Measurements from ENCODE around the gene SPCS2.
"Not testable (repeated sequence)": the region's sequence is repeated elsewhere in the genome, so short reads cannot be mapped to it uniquely, and the experiment has no call there.

SPCS2 gene

DNA sequence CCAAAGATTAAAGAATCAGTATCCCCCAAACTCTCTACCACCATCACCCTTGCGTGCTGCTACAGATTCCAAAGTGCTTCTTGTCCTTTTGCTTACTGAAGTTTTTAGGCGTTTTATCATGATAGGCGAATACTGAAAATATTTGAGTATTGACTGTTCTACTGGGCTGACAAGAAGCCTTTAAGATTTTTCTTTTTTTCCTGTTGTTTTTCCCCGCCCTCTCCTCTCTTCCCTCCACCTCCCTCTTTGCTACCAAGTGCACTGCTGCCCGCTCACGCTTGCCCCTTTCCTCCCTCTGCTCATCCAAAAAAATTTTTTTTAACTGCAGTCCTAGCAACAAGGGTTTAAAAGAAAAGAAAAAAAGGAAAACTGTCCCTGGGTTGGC lies 679 bp downstream of the SPCS2 start:
- Histone ChIP-seq H3K4me1 (ENCODE audit: control insufficient read depth, insufficient read depth, low read length, unreplicated experiment) (peaks cover 16% of the 10 kb centered on the region), H3K4me3 (ENCODE audit: low read depth, low read length) (peak overlapping the region; percentile 100), H3K27me3 (ENCODE audit: insufficient read depth, low read length) (no peaks in the 10 kb centered on the region), H3K27ac (ENCODE audit: low read depth, low read length) (peak overlapping the region; percentile 70), H3K36me3 (ENCODE audit: insufficient read depth, low read length) (peaks cover 16% of the 10 kb centered on the region; the same call in 1 of the 2 replicates), H3K79me2 (ENCODE audit: control insufficient read depth, insufficient read depth, low read length, unreplicated experiment) (peaks cover 60% of the 10 kb centered on the region), H2AFZ (ENCODE audit: low read length, unreplicated experiment) (peak overlapping the region; percentile 96)

DNA sequence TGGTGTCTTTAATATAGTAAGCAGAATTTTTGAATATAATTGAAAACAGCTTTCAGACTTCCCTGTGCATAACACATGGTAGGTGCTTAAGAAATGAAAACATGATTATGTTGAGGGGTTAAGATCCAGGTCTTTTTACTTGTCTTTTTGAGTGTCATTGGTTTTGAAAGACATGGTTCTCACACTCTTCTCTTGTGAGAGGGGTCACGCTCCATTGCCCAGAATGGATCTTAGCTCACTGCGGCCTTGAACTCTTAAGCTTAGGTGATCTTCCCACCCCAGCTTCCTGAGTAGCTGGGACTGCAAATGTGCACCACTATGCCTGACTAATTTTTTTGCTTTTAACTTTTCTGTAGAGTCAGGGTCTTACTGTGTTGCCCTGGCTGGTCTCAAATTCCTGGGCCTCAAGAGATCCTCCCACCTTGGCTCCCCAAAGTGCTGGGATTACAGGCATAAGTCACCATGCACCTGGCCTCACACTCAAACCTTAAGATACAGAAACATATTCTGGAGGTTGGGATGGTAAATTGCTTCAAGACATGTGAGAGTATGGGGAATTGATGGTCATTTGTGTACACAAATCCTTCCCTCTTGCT lies 1.4 kb downstream of the SPCS2 start:
- Histone ChIP-seq H3K27ac (ENCODE audit: low read depth, low read length) (no peak overlapping the region), H3K4me1 (ENCODE audit: control insufficient read depth, insufficient read depth, low read length, unreplicated experiment) (peaks cover 13% of the 10 kb centered on the region), H3K36me3 (ENCODE audit: insufficient read depth, low read length) (peaks cover 16% of the 10 kb centered on the region; the same call in 1 of the 2 replicates), H3K79me2 (ENCODE audit: control insufficient read depth, insufficient read depth, low read length, unreplicated experiment) (peaks cover 68% of the 10 kb centered on the region), H2AFZ (ENCODE audit: low read length, unreplicated experiment) (no peak overlapping the region), H3K27me3 (ENCODE audit: insufficient read depth, low read length) (no peaks in the 10 kb centered on the region), H3K4me3 (ENCODE audit: low read depth, low read length) (peak overlapping the region; percentile 100)

DNA sequence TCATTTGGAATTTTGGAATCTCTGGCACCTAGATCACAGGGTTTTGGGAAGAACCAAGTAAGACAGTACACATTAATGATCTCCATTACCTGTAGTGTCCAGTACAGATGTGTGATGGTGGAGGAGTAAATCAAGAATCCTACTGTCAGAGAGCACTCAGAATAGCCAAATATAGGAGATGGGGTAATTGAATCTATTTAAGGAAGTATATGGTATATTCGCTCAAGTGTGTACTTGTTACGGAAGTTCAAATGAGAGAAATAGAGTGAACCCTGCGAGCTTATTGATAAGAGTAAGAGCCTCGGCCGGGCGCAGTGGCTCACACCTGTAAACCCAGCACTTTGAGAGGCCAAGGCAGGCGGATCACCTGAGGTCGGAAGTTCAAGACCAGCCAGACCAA lies 2.2 kb downstream of the SPCS2 start:
- Histone ChIP-seq H3K36me3 (ENCODE audit: insufficient read depth, low read length) (peaks cover 16% of the 10 kb centered on the region; the same call in 1 of the 2 replicates), H2AFZ (ENCODE audit: low read length, unreplicated experiment) (no peak overlapping the region), H3K4me3 (ENCODE audit: low read depth, low read length) (0 out of 2 replicates have a peak overlapping the region, but pooled peaks have one; percentile 100), H3K4me1 (ENCODE audit: control insufficient read depth, insufficient read depth, low read length, unreplicated experiment) (peaks cover 13% of the 10 kb centered on the region), H3K79me2 (ENCODE audit: control insufficient read depth, insufficient read depth, low read length, unreplicated experiment) (peaks cover 73% of the 10 kb centered on the region), H3K27me3 (ENCODE audit: insufficient read depth, low read length) (no peaks in the 10 kb centered on the region), H3K27ac (ENCODE audit: low read depth, low read length) (no peak overlapping the region)

DNA sequence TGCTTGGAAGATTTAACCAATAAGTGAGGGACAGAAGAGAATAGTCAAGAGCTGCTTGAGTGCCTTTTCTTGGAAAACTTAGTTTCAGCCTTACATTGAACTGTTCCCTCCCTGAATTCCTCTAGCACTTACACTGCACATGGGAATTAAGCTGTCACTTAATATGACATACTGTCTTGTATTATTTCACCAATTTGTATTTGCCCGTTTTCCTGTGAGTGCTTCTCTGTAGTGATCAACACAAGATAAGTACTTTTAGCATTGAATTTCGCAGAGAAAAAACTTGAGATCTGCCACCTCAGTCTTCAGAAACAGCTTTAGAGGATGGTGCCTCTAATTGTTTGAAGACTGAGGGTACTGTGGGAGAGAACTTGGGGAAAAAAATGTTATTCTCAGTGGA lies 3.7 kb downstream of the SPCS2 start:
- Histone ChIP-seq H3K4me1 (ENCODE audit: control insufficient read depth, insufficient read depth, low read length, unreplicated experiment) (peaks cover 19% of the 10 kb centered on the region), H3K27ac (ENCODE audit: low read depth, low read length) (no peak overlapping the region), H3K36me3 (ENCODE audit: insufficient read depth, low read length) (peaks cover 18% of the 10 kb centered on the region; the same call in 1 of the 2 replicates), H3K79me2 (ENCODE audit: control insufficient read depth, insufficient read depth, low read length, unreplicated experiment) (peaks cover 88% of the 10 kb centered on the region), H3K27me3 (ENCODE audit: insufficient read depth, low read length) (no peaks in the 10 kb centered on the region), H2AFZ (ENCODE audit: low read length, unreplicated experiment) (no peak overlapping the region), H3K4me3 (ENCODE audit: low read depth, low read length) (no peak overlapping the region)

DNA sequence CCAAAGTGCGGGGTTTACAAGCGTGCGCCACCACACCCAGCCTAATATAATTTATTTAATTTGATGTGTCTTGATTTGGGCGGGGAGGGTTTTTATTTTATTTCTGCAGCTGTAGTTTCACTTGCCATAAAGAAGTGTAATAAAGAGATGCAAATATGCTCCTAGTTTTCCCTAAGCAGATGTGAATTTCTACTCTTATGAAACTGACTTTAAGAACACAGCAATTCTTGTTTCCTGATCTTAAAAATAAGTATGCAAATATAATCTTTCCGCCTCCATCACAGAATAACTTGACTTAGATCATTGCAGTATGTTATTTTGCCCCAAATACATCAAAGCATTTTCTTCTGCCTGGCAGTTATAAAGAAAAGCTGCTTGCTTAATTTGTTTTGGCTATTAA lies 4.4 kb downstream of the SPCS2 start:
- no peak overlapping the region for H3K27ac ChIP-seq (ENCODE audit: low read depth, low read length)
- peaks cover 94% of the 10 kb centered on the region for H3K79me2 ChIP-seq (ENCODE audit: control insufficient read depth, insufficient read depth, low read length, unreplicated experiment)
- no peak overlapping the region for H2AFZ ChIP-seq (ENCODE audit: low read length, unreplicated experiment)
- H3K36me3 ChIP-seq (ENCODE audit: insufficient read depth, low read length) = peaks cover 18% of the 10 kb centered on the region; the same call in 1 of the 2 replicates
- no peaks in the 10 kb centered on the region for H3K27me3 ChIP-seq (ENCODE audit: insufficient read depth, low read length)
- no peak overlapping the region for H3K4me3 ChIP-seq (ENCODE audit: low read depth, low read length)
- peaks cover 23% of the 10 kb centered on the region for H3K4me1 ChIP-seq (ENCODE audit: control insufficient read depth, insufficient read depth, low read length, unreplicated experiment)

DNA sequence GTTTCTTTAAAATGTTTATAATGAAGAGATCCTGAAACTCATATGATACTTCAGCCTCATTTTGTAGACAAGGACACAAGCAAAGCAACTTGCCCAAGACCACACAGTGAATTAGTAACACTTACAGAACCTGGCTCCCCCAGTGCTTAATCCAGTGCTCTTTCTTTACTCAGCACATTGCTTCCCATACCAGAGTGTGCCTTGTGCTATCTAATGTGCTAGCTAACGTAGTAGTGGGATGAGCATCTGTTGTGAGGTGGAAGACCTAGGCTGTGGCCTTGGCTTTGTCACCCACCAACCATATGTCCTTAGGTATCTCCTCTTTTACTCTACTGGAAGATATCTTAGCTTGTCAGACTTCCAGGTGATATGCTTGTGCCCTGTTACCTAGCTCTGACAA lies 5.1 kb downstream of the SPCS2 start:
- Histone ChIP-seq H3K79me2 (ENCODE audit: control insufficient read depth, insufficient read depth, low read length, unreplicated experiment) (peaks cover 96% of the 10 kb centered on the region), H3K4me3 (ENCODE audit: low read depth, low read length) (no peak overlapping the region), H3K4me1 (ENCODE audit: control insufficient read depth, insufficient read depth, low read length, unreplicated experiment) (peaks cover 23% of the 10 kb centered on the region), H3K27ac (ENCODE audit: low read depth, low read length) (no peak overlapping the region), H2AFZ (ENCODE audit: low read length, unreplicated experiment) (no peak overlapping the region), H3K36me3 (ENCODE audit: insufficient read depth, low read length) (peaks cover 18% of the 10 kb centered on the region; the same call in 1 of the 2 replicates), H3K27me3 (ENCODE audit: insufficient read depth, low read length) (no peaks in the 10 kb centered on the region)

DNA sequence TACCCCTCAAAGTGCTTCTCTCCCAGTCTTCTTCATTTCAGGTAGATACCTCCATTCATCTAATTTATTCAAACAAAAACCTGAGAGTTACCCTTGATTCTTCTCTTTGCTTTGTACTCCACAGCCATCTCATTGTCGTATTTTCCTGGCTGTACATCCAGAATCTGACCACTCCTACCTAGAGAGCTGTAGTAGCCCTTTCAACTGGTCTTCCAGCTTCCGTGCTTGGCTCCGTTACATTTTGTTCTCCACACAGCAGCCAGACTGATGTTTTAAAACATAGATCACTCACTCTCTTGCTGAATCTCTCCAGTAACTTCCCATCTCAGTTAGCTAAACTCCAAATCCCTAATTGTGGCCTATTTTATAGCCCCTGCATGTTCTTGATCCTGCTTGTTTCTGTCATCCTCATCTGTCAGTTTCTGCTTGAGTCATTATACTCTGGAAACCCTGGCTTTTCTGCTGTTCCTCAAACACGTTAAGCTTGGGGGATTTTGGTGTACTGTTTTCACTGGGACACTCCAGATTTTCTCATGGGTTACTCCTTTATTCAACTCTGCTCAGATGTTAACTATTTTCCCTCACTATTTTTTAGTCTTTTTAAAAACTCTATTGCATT lies 7.4 kb downstream of the SPCS2 start:
- Histone ChIP-seq H2AFZ (ENCODE audit: low read length, unreplicated experiment) (no peak overlapping the region), H3K4me1 (ENCODE audit: control insufficient read depth, insufficient read depth, low read length, unreplicated experiment) (peaks cover 10% of the 10 kb centered on the region), H3K36me3 (ENCODE audit: insufficient read depth, low read length) (peaks cover 13% of the 10 kb centered on the region; the same call in 1 of the 2 replicates), H3K27ac (ENCODE audit: low read depth, low read length) (no peak overlapping the region), H3K27me3 (ENCODE audit: insufficient read depth, low read length) (no peaks in the 10 kb centered on the region), H3K79me2 (ENCODE audit: control insufficient read depth, insufficient read depth, low read length, unreplicated experiment) (peaks cover 96% of the 10 kb centered on the region), H3K4me3 (ENCODE audit: low read depth, low read length) (no peak overlapping the region)

DNA sequence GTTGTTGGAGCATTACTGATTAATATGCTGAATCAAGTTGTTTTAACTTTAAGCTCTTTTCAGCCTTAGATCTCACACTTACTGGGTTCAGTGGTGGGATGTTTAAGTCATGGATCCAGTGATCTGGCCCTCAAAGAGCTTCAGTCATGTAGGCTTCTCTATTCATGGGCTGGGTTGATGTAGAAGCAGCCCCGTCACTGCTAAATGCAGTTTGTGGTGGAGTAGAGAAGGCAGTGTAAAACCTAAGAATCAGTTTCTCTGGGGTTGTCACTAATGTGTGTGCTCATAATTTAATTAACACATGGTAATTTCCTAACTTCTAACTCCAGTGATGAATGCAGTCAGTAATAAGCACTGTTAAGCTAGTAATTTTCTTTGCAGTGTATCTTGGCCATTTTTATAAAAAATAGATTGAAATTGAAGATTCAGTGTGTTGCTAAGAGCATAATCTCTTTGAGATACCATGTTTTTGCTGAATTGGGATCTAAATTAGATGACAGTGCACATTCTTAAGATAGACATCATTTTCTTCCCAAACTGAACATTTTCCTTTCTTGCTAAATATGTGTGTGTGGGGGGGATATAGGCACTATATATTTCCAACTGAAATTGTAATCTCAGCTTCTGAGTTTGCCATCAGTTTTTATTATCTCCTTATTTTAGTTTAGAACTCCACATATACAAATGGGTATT lies 9.0 kb downstream of the SPCS2 start:
- Histone ChIP-seq H3K27ac (ENCODE audit: low read depth, low read length) (no peak overlapping the region), H3K79me2 (ENCODE audit: control insufficient read depth, insufficient read depth, low read length, unreplicated experiment) (peaks cover 97% of the 10 kb centered on the region), H3K4me3 (ENCODE audit: low read depth, low read length) (no peak overlapping the region), H2AFZ (ENCODE audit: low read length, unreplicated experiment) (no peak overlapping the region), H3K36me3 (ENCODE audit: insufficient read depth, low read length) (peaks cover 8% of the 10 kb centered on the region; the same call in 1 of the 2 replicates), H3K27me3 (ENCODE audit: insufficient read depth, low read length) (no peaks in the 10 kb centered on the region), H3K4me1 (ENCODE audit: control insufficient read depth, insufficient read depth, low read length, unreplicated experiment) (peaks cover 10% of the 10 kb centered on the region)

DNA sequence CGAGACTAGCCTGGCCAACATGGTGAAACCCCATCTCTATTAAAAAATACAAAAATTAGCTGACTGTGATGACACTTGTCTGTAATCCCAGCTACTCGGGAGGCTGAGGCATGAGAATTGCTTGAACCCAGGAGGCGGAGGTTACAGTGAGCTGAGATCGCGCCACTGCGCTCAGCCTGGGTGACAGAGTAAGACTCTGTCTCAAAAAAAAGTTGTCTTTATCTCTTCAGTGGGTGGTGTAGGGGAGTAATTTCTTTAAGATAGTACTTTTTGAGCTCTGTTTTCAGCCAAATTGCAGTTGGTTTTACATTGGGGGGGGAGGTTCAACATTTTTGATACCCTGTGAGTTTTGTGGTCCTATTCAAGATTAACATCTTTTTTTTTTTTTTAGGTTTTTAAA lies 11.1 kb downstream of the SPCS2 start:
- H3K4me3 ChIP-seq (ENCODE audit: low read depth, low read length); H3K27ac ChIP-seq (ENCODE audit: low read depth, low read length); H3K27me3 ChIP-seq (ENCODE audit: insufficient read depth, low read length); H2AFZ ChIP-seq (ENCODE audit: low read length, unreplicated experiment); H3K36me3 ChIP-seq (ENCODE audit: insufficient read depth, low read length): not testable (repeated sequence)
- Histone ChIP-seq H3K79me2 (ENCODE audit: control insufficient read depth, insufficient read depth, low read length, unreplicated experiment) (peaks cover 93% of the 10 kb centered on the region), H3K4me1 (ENCODE audit: control insufficient read depth, insufficient read depth, low read length, unreplicated experiment) (peaks cover 10% of the 10 kb centered on the region)

DNA sequence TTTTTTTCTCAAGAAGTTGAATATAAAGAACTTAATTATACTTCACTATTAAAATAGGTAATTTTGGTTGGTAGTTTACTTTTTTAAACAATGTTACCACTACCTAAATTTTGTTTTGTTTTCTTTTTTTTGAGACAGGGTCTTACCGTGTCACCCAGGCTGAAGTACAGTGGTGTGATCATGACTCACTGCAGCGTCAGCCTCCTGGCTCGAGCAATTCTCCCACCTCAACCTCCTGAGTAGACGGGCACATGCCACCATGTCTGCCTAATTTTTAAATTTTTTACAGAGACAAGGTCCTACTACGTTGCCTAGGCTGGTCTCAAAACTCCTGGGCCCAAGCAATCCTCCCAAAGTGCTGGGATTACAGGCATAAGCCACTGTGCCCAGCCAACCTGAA lies 17.6 kb downstream of the SPCS2 start:
- Histone ChIP-seq H3K27me3 (ENCODE audit: insufficient read depth, low read length) (no peaks in the 10 kb centered on the region), H3K79me2 (ENCODE audit: control insufficient read depth, insufficient read depth, low read length, unreplicated experiment) (peaks cover 48% of the 10 kb centered on the region), H3K27ac (ENCODE audit: low read depth, low read length) (no peak overlapping the region), H2AFZ (ENCODE audit: low read length, unreplicated experiment) (no peak overlapping the region), H3K4me1 (ENCODE audit: control insufficient read depth, insufficient read depth, low read length, unreplicated experiment) (no peaks in the 10 kb centered on the region), H3K36me3 (ENCODE audit: insufficient read depth, low read length) (peaks cover 24% of the 10 kb centered on the region), H3K4me3 (ENCODE audit: low read depth, low read length) (no peak overlapping the region)

All from ACC112 (cell line).